ENCODE data around the gene KCNK10.

DNA sequence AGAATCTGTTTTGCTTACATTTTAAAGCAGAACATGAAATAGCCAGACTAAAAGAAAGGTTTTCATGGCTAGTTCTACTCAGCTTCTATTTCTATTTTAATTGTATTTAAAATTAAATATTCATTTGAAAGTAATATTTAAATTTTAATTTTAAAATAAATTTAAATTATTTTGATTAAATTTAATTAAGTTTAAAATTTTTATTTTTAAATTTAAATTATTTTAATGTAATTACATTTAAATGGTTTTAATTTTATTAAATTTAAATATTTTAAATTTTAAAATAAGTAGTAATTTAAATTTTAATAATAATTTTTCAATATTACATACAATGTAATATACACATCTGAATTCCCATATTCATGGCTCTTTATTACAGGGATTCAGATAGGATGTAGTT is 17.3 kb upstream of the KCNK10 start:
- TF ChIP-seq, protein P1, sequence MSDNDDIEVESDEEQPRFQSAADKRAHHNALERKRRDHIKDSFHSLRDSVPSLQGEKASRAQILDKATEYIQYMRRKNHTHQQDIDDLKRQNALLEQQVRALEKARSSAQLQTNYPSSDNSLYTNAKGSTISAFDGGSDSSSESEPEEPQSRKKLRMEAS (CRISPR knock-in tag; IDR thresholded peaks at IDR 0.05): no peak
- TF ChIP-seq, protein P2, sequence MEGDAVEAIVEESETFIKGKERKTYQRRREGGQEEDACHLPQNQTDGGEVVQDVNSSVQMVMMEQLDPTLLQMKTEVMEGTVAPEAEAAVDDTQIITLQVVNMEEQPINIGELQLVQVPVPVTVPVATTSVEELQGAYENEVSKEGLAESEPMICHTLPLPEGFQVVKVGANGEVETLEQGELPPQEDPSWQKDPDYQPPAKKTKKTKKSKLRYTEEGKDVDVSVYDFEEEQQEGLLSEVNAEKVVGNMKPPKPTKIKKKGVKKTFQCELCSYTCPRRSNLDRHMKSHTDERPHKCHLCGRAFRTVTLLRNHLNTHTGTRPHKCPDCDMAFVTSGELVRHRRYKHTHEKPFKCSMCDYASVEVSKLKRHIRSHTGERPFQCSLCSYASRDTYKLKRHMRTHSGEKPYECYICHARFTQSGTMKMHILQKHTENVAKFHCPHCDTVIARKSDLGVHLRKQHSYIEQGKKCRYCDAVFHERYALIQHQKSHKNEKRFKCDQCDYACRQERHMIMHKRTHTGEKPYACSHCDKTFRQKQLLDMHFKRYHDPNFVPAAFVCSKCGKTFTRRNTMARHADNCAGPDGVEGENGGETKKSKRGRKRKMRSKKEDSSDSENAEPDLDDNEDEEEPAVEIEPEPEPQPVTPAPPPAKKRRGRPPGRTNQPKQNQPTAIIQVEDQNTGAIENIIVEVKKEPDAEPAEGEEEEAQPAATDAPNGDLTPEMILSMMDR (IDR thresholded peaks at IDR 0.05): no peak
- TF ChIP-seq, protein P3, sequence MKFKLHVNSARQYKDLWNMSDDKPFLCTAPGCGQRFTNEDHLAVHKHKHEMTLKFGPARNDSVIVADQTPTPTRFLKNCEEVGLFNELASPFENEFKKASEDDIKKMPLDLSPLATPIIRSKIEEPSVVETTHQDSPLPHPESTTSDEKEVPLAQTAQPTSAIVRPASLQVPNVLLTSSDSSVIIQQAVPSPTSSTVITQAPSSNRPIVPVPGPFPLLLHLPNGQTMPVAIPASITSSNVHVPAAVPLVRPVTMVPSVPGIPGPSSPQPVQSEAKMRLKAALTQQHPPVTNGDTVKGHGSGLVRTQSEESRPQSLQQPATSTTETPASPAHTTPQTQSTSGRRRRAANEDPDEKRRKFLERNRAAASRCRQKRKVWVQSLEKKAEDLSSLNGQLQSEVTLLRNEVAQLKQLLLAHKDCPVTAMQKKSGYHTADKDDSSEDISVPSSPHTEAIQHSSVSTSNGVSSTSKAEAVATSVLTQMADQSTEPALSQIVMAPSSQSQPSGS (CRISPR knock-in tag; IDR thresholded peaks at IDR 0.05; ENCODE audit: borderline replicate concordance, low read depth): no peak
- no peak for TF ChIP-seq ZNF263 (CRISPR knock-in tag; IDR thresholded peaks at IDR 0.05; ENCODE audit: low read depth)
